ENCODE data around the gene CRTAC1. TPM values are rescaled to one million over a fixed set of nuclear protein-coding genes. Genes with fewer than 3 reads are reported as not detected.

CRTAC1 gene
- total and polyA plus RNA-seq, 8 donors, result 0.24 to 1.3 (median 0.81) TPM

GRCh38 chr10:97875391-97875790 is 155.0 kb downstream of the CRTAC1 start:
- intact Hi-C loops (cut with DNase I), result no loop called here

GRCh38 chr10:97874332-97874731 is 156.1 kb downstream of the CRTAC1 start:
- H3K27ac ChIP-seq, result no peak overlapping the region
- H3K4me1 ChIP-seq, result peaks cover 0 to 3% (median under 1%) of the 10 kb centered on the region in 3 donors
- H3K4me3 ChIP-seq, result no peak overlapping the region
- no peaks in the 10 kb centered on the region for H3K9me3 ChIP-seq
- ATAC-seq (no peak), DNase-seq (peak in 1 of 6 donors; percentile 11), FAIRE-seq (no peak)
- TF ChIP-seq CTCF (IDR thresholded peaks at IDR 0.05), result no peak
- WGBS, 2 donors, result 65 to 75% methylated on average over 6 of the region's 6 CpGs
- H3K36me3 ChIP-seq, result no peaks in the 10 kb centered on the region
- H3K27me3 ChIP-seq, result no peaks in the 10 kb centered on the region
- intact Hi-C loops (cut with DNase I), result loop anchor here in 1 of 3 donors (5.0 kb wide), 1 partner anchor 117 kb away; no protein-coding TSS in a partner anchor

More at GRCh38 chr10:97875391-97875790, 155.0 kb downstream of the CRTAC1 start:
- no peak overlapping the region for H3K4me3 ChIP-seq
- H3K36me3 ChIP-seq, result no peaks in the 10 kb centered on the region
- H3K4me1 ChIP-seq, result no peaks in the 10 kb centered on the region
- ATAC-seq (no peak), DNase-seq (peak in 1 of 6 donors; percentile 39), FAIRE-seq (no peak)
- no peak overlapping the region for H3K27ac ChIP-seq
- WGBS, 2 donors, result 84 to 90% methylated on average over 7 of the region's 7 CpGs
- TF ChIP-seq CTCF (IDR thresholded peaks at IDR 0.05), result no peak
- H3K9me3 ChIP-seq, result no peaks in the 10 kb centered on the region
- H3K27me3 ChIP-seq, result no peaks in the 10 kb centered on the region

GRCh38 chr10:97873569-97873968 is 156.9 kb downstream of the CRTAC1 start:
- Histone ChIP-seq H3K4me1 (peaks cover 6 to 9% (median 7%) of the 10 kb centered on the region in 3 donors), H3K27me3 (no peaks in the 10 kb centered on the region), H3K9me3 (no peaks in the 10 kb centered on the region), H3K27ac (no peak overlapping the region), H3K4me3 (no peak overlapping the region), H3K36me3 (no peaks in the 10 kb centered on the region)
- FAIRE-seq, result no peak
- TF ChIP-seq CTCF (IDR thresholded peaks at IDR 0.05), result no peak
- 78 to 83% methylated on average over 6 of the region's 6 CpGs for WGBS, 2 donors
- no peak for ATAC-seq
- peak in 1 of 6 donors; percentile 19 for DNase-seq
- intact Hi-C loops (cut with DNase I), result loop anchor here in 1 of 3 donors (5.0 kb wide), 1 partner anchor 116 kb away; no protein-coding TSS in a partner anchor

GRCh38 chr10:97870990-97871389 is 159.4 kb downstream of the CRTAC1 start:
- no peak for TF ChIP-seq CTCF (IDR thresholded peaks at IDR 0.05)
- Histone ChIP-seq H3K27ac (no peak overlapping the region), H3K4me3 (no peak overlapping the region), H3K4me1 (peaks cover 6 to 9% (median 7%) of the 10 kb centered on the region in 3 donors), H3K36me3 (no peaks in the 10 kb centered on the region), H3K9me3 (no peaks in the 10 kb centered on the region), H3K27me3 (no peaks in the 10 kb centered on the region)
- ATAC-seq (no peak), FAIRE-seq (no peak), DNase-seq (no peak)
- 86 to 90% methylated on average over 8 of the region's 8 CpGs for WGBS, 2 donors
- intact Hi-C loops (cut with DNase I), result loop anchor here in 1 of 3 donors (5.0 kb wide), 1 partner anchor 114 kb away; no protein-coding TSS in a partner anchor
